Neural cell (in vitro differentiated cells): ENCODE data around the gene LIM2. TPM values are rescaled to one million over a fixed set of nuclear protein-coding genes. Genes with fewer than 3 reads are reported as not detected.

Experiments used
- H2AFZ ChIP-seq: fragments of 200-600, 300-800 bp; sonication (generic), shearing (Covaris generic); 2 replicates; pipeline ENCODE4 v1.6.0; 2014; ENCODE audit warnings: low read depth, mild to moderate bottlenecking, antibody characterized with exemption, low read length, moderate library complexity
- H3F3A ChIP-seq: fragments of 200-600 bp; shearing (Covaris generic); 2 replicates; pipeline ENCODE4 v1.6.1; 2016; ENCODE audit warnings: mild to moderate bottlenecking, moderate library complexity, mixed read lengths, antibody characterized with exemption, low read length; ENCODE audit not compliant: insufficient read depth, poor library complexity, severe bottlenecking
- H3K27ac ChIP-seq: fragments of 200-600, 300-800 bp; sonication (generic), shearing (Covaris generic); 2 replicates; pipeline ENCODE4 v1.5.1; 2014; ENCODE audit warnings: mild to moderate bottlenecking, low read length, moderate library complexity
- H3K27me3 ChIP-seq: fragments of 300-800, 200-600 bp; sonication (generic), shearing (Covaris generic); 2 replicates; pipeline ENCODE4 v1.6.0; 2014; ENCODE audit warnings: mild to moderate bottlenecking, low read depth, low read length, moderate library complexity; ENCODE audit not compliant: insufficient read depth
- H3K36me3 ChIP-seq: fragments of 300-800, 200-600 bp; sonication (generic), shearing (Covaris generic); 2 replicates; pipeline ENCODE4 v1.5.1; 2014; ENCODE audit warnings: mild to moderate bottlenecking, antibody characterized with exemption, low read length, moderate library complexity; ENCODE audit not compliant: insufficient read depth
- H3K4me2 ChIP-seq: fragments of 300-800, 200-600 bp; sonication (generic), shearing (Covaris generic); 2 replicates; pipeline ENCODE4 v1.6.0; 2014; ENCODE audit warnings: mild to moderate bottlenecking, low read length
- H3K4me3 ChIP-seq: fragments of 300-800, 200-600 bp; sonication (generic), shearing (Covaris generic); 2 replicates; pipeline ENCODE4 v1.5.1; 2014; ENCODE audit warnings: mild to moderate bottlenecking, low read length, moderate library complexity
- H3K79me2 ChIP-seq: fragments of 200-600 bp; shearing (Covaris generic); replicated peaks from 2 replicates; pipeline ENCODE4 v1.6.0; 2014; ENCODE audit warnings: mild to moderate bottlenecking, low read length, moderate library complexity; ENCODE audit not compliant: insufficient read depth
- H3K9ac ChIP-seq: fragments of 300-800, 200-600 bp; sonication (generic), shearing (Covaris generic); 2 replicates; pipeline ENCODE4 v1.6.1; 2016; ENCODE audit warnings: mild to moderate bottlenecking, low read length, mixed read lengths
- H3K9me2 ChIP-seq: fragments of 200-600 bp; shearing (Covaris generic); 2 replicates; pipeline ENCODE4 v1.6.1; 2016; ENCODE audit warnings: mild to moderate bottlenecking, low read length, mixed read lengths; ENCODE audit not compliant: insufficient read depth
- H3K9me3 ChIP-seq: fragments of 200-600, 300-800 bp; sonication (generic), shearing (Covaris generic); 2 replicates; pipeline ENCODE4 v1.6.1; 2016; ENCODE audit warnings: mild to moderate bottlenecking, mixed run types, low read length, moderate library complexity, mixed read lengths
- H4K20me1 ChIP-seq: fragments of 200-600 bp; shearing (Covaris generic); 2 replicates; pipeline ENCODE4 v1.6.1; 2016; ENCODE audit warnings: mild to moderate bottlenecking, mixed run types; ENCODE audit not compliant: insufficient read depth
- EP300 ChIP-seq: fragments of 450-650 bp; conservative IDR thresholded peaks from 2 replicates; pipeline ENCODE4 v1.6.1; 2014; ENCODE audit warnings: antibody characterized with exemption, mild to moderate bottlenecking, moderate library complexity; ENCODE audit not compliant: poor library complexity, severe bottlenecking
- EZH2 ChIP-seq: fragments of 200-600, 300-800 bp; shearing (Covaris generic), sonication (generic); IDR thresholded peaks from 2 replicates; pipeline ENCODE4 v1.6.1; 2014; ENCODE audit warnings: antibody characterized with exemption, low read length, borderline replicate concordance, mild to moderate bottlenecking; ENCODE audit not compliant: insufficient read depth, poor library complexity, severe bottlenecking
- MXI1 ChIP-seq: fragments of 450-650 bp; conservative IDR thresholded peaks from 2 replicates; pipeline ENCODE4 v1.6.1; 2014; ENCODE audit warnings: antibody characterized with exemption, mild to moderate bottlenecking; ENCODE audit not compliant: poor library complexity, severe bottlenecking
- POLR2AphosphoS5 ChIP-seq: IDR thresholded peaks from 2 replicates; pipeline ENCODE4 v1.6.1; 2012
- RAD21 ChIP-seq: fragments of 450-650 bp; conservative IDR thresholded peaks from 2 replicates; pipeline ENCODE4 v1.6.1; 2014; ENCODE audit warnings: antibody characterized with exemption, mild to moderate bottlenecking, moderate library complexity
- SMC3 ChIP-seq: fragments of 450-650 bp; conservative IDR thresholded peaks from 2 replicates; pipeline ENCODE4 v1.6.1; 2014; ENCODE audit warnings: antibody characterized with exemption, mild to moderate bottlenecking, moderate library complexity; ENCODE audit not compliant: poor library complexity
- TAF1 ChIP-seq: IDR thresholded peaks from 2 replicates; pipeline ENCODE4 v1.6.1; 2012; ENCODE audit warnings: low read depth
- polyA plus RNA-seq: library from polyadenylated mRNA; depleted of rRNA; stranded (reverse); fragments of >200 nt; gene quantifications from 2 replicates; pipeline ENCODE4 v1.2.3, GENCODE V29; 2014
- TF ChIP-seq, protein P1 (sequence below): fragments of 450-650 bp; IDR thresholded peaks from 2 replicates; pipeline ENCODE4 v1.5.1; 2014; ENCODE audit warnings: antibody characterized with exemption, mild to moderate bottlenecking, moderate library complexity; ENCODE audit not compliant: poor library complexity, severe bottlenecking
- TF ChIP-seq, protein P2 (sequence below): IDR thresholded peaks from 2 replicates; pipeline ENCODE4 v1.6.1; 2012; ENCODE audit warnings: borderline replicate concordance

Gene LIM2
- polyA plus RNA-seq, 1 donor from 2014 or later = not detected

DNA sequence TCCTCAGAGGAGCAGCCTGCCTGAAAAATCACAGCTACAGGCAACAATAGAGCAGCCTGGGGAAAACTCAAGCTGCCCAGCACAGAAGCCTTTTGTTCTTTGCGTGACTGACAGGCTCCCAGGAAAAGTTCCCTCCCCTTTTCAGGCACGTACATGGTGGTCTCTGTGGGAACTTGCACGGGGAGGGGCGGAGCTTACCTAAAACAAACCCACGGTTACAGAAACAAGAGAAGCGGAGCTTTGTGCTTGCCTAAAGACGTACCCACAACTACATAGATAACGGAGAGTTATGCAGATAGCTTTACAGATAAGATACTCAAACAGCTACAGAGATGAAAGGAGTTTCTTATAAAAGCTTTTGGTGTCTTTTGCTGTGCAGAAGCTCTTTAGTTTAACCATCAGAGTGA lies 33.0 kb downstream of the LIM2 start:
- H4K20me1 ChIP-seq = no peaks in the 10 kb centered on the region
- no peak for TF ChIP-seq RAD21
- no peak for TF ChIP-seq TAF1
- TF ChIP-seq POLR2AphosphoS5 = peak; percentile 91
- TF ChIP-seq EP300 = no peak
- no peak for TF ChIP-seq MXI1
- TF ChIP-seq, protein P1, sequence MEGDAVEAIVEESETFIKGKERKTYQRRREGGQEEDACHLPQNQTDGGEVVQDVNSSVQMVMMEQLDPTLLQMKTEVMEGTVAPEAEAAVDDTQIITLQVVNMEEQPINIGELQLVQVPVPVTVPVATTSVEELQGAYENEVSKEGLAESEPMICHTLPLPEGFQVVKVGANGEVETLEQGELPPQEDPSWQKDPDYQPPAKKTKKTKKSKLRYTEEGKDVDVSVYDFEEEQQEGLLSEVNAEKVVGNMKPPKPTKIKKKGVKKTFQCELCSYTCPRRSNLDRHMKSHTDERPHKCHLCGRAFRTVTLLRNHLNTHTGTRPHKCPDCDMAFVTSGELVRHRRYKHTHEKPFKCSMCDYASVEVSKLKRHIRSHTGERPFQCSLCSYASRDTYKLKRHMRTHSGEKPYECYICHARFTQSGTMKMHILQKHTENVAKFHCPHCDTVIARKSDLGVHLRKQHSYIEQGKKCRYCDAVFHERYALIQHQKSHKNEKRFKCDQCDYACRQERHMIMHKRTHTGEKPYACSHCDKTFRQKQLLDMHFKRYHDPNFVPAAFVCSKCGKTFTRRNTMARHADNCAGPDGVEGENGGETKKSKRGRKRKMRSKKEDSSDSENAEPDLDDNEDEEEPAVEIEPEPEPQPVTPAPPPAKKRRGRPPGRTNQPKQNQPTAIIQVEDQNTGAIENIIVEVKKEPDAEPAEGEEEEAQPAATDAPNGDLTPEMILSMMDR = no peak
- no peak for TF ChIP-seq SMC3
- no peak for TF ChIP-seq EZH2
- TF ChIP-seq, protein P2, sequence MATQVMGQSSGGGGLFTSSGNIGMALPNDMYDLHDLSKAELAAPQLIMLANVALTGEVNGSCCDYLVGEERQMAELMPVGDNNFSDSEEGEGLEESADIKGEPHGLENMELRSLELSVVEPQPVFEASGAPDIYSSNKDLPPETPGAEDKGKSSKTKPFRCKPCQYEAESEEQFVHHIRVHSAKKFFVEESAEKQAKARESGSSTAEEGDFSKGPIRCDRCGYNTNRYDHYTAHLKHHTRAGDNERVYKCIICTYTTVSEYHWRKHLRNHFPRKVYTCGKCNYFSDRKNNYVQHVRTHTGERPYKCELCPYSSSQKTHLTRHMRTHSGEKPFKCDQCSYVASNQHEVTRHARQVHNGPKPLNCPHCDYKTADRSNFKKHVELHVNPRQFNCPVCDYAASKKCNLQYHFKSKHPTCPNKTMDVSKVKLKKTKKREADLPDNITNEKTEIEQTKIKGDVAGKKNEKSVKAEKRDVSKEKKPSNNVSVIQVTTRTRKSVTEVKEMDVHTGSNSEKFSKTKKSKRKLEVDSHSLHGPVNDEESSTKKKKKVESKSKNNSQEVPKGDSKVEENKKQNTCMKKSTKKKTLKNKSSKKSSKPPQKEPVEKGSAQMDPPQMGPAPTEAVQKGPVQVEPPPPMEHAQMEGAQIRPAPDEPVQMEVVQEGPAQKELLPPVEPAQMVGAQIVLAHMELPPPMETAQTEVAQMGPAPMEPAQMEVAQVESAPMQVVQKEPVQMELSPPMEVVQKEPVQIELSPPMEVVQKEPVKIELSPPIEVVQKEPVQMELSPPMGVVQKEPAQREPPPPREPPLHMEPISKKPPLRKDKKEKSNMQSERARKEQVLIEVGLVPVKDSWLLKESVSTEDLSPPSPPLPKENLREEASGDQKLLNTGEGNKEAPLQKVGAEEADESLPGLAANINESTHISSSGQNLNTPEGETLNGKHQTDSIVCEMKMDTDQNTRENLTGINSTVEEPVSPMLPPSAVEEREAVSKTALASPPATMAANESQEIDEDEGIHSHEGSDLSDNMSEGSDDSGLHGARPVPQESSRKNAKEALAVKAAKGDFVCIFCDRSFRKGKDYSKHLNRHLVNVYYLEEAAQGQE = peak; percentile 65
- H3K4me3 ChIP-seq = peak overlapping the region; percentile 64
- H3K9me2 ChIP-seq = no peaks in the 10 kb centered on the region
- H3K36me3 ChIP-seq = no peaks in the 10 kb centered on the region
- no peaks in the 10 kb centered on the region for H3F3A ChIP-seq
- no peaks in the 10 kb centered on the region for H3K79me2 ChIP-seq
- no peaks in the 10 kb centered on the region for H3K9me3 ChIP-seq
- peak overlapping the region; percentile 56 for H2AFZ ChIP-seq
- peak overlapping the region; percentile 80 for H3K9ac ChIP-seq
- peak overlapping the region; percentile 82 for H3K4me2 ChIP-seq
- peak overlapping the region; percentile 99 for H3K27ac ChIP-seq
- no peaks in the 10 kb centered on the region for H3K27me3 ChIP-seq

DNA sequence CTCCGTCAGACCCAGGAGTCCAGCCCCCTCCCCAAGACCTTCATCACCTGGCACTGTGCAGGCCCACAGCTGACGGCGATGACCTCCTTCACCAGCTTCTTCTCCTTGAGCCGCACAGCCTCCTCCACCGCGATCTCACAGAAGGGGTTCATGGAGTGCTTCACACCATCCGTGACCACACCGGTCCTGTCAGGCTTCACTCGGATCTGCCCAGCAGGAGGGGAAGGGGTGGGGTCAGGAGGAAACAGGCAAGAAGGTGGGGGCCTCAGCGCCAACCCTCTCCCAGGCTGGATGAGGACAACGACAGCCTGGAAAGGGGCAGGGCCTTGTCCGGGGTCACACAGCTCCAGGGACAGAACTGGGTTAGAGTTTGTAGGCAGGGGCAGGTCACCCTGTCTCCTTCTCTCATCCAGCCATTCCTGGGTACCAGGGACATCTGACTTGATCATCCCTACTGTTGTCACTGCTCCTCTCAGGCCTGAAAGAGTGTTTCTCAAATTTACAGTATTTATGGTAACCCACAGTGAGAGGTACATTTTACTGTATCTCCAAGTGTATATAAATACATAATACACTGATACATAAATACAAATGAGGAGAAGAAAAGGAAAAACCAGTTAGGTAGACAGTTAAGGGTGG lies 33.6 kb downstream of the LIM2 start:
- Histone ChIP-seq H3K9ac (peak overlapping the region; percentile 80), H3K4me2 (peak overlapping the region; percentile 82), H3K27ac (peak overlapping the region; percentile 99)

More for the DNA sequence above, 33.6 kb downstream of the LIM2 start:
- Histone ChIP-seq H3K36me3 (no peaks in the 10 kb centered on the region), H3K9me3 (no peaks in the 10 kb centered on the region), H4K20me1 (no peaks in the 10 kb centered on the region), H3K27me3 (no peaks in the 10 kb centered on the region), H3K9me2 (no peaks in the 10 kb centered on the region), H3K4me3 (peak overlapping the region; percentile 64), H3K79me2 (no peaks in the 10 kb centered on the region), H2AFZ (peak overlapping the region; percentile 56), H3F3A (no peaks in the 10 kb centered on the region)
- TF ChIP-seq TAF1 = no peak
- no peak for TF ChIP-seq MXI1
- TF ChIP-seq POLR2AphosphoS5 = no peak
- no peak for TF ChIP-seq EZH2
- TF ChIP-seq, protein P1 = no peak
- TF ChIP-seq, protein P2 = no peak
- no peak for TF ChIP-seq EP300
- TF ChIP-seq SMC3 = no peak
- TF ChIP-seq RAD21 = no peak
